Endothelial cell of umbilical vein (primary cell): ENCODE data around the gene ENPP4. TPM values are rescaled to one million over a fixed set of nuclear protein-coding genes. Genes with fewer than 3 reads are reported as not detected.
A peak's percentile ranks its signal among the peaks of the same experiment; 100 is the strongest.

Source experiments
- BruUV-seq: library from RNA; stranded (reverse); fragments of 400-500 nt; replicated peaks from 2 replicates; lab custom pipeline; 2021; lab: Mats Ljungman, UMichigan
- CTCF ChIA-PET: fragments of 300-600, 350-600 bp; sonication (Branson Sonifier 250); formaldehyde crosslinking; loops from one replicate; lab custom pipeline; 2021; ENCODE audit warnings: antibody characterized with exemption, inconsistent platforms; lab: Charles Lee
- POLR2A ChIA-PET: fragments of 300-600, 350-600 bp; sonication (Branson Sonifier 250); formaldehyde crosslinking; loops from one replicate; lab custom pipeline; 2021; ENCODE audit warnings: antibody characterized with exemption, inconsistent platforms; lab: Charles Lee
- DNase-seq: peaks from one replicate; pipeline ENCODE4 v3.0.0-alpha.2; 2011; ENCODE audit warnings: low read depth, low spot score
- FAIRE-seq: peaks from 2 replicates; lab custom pipeline; 2011; peaks lifted over from hg19 to GRCh38; lab: Jason Lieb, UNC
- H2AFZ ChIP-seq: 2 replicates; pipeline ENCODE4 v1.6.0; 2012; ENCODE audit warnings: low read depth, low read length, control low read depth, inconsistent platforms
- H3K27ac ChIP-seq: 2 replicates; pipeline ENCODE4 v1.5.1; 2011; ENCODE audit warnings: low read depth, mild to moderate bottlenecking, control low read depth, low read length, moderate library complexity; ENCODE audit not compliant: insufficient read depth
- H3K27me3 ChIP-seq, 2 experiments: 2 replicates each; pipeline versions ENCODE4 v1.6.0 to v1.6.1; 2011; ENCODE audit warnings: low read length in 2 of 2, mixed read lengths in 1 of 2; ENCODE audit not compliant: control insufficient read depth in 2 of 2, insufficient read depth in 2 of 2
- H3K36me3 ChIP-seq, 2 experiments: 2 replicates in 1 of 2; 3 replicates in 1 of 2; pipeline ENCODE4 v1.5.1; 2011; ENCODE audit warnings: low read length in 2 of 2, mild to moderate bottlenecking in 1 of 2, moderate library complexity in 1 of 2; ENCODE audit not compliant: control insufficient read depth in 2 of 2, insufficient read depth in 2 of 2; ENCODE audit errors: extremely low read depth in 1 of 2
- H3K4me1 ChIP-seq: 3 replicates; pipeline ENCODE4 v1.5.1; 2011; ENCODE audit warnings: mild to moderate bottlenecking, low read length; ENCODE audit not compliant: control insufficient read depth, insufficient read depth; ENCODE audit errors: extremely low read depth
- H3K4me2 ChIP-seq: 2 replicates; pipeline ENCODE4 v1.6.1; 2011; ENCODE audit warnings: low read length, control low read depth, mixed read lengths; ENCODE audit not compliant: insufficient read depth
- H3K4me3 ChIP-seq, 3 experiments: fragments of 200-600 bp in 1 of 3; sonication (generic), shearing (Covaris generic) in 1 of 3; replicated peaks in 1 of 3; 2 replicates each; pipeline ENCODE4 v1.5.1; 2011 to 2016; ENCODE audit warnings: control low read depth in 3 of 3, low read length in 3 of 3, mild to moderate bottlenecking in 2 of 3, inconsistent platforms in 1 of 3, low read depth in 1 of 3, moderate library complexity in 1 of 3; ENCODE audit not compliant: insufficient read depth in 1 of 3
- H3K79me2 ChIP-seq: 2 replicates; pipeline ENCODE4 v1.6.0; 2012; ENCODE audit warnings: low read length, inconsistent platforms; ENCODE audit not compliant: control insufficient read depth, insufficient read depth
- H3K9ac ChIP-seq: replicated peaks from 2 replicates; pipeline ENCODE3; 2011; ENCODE audit warnings: low read length, control low read depth; ENCODE audit not compliant: insufficient read depth; ENCODE audit errors: extremely low read depth
- H3K9me1 ChIP-seq: replicated peaks from 3 replicates; pipeline ENCODE4 v1.6.0; 2011; ENCODE audit warnings: mild to moderate bottlenecking, low read length; ENCODE audit not compliant: control insufficient read depth, insufficient read depth; ENCODE audit errors: extremely low read depth
- H3K9me3 ChIP-seq: replicated peaks from 2 replicates; pipeline ENCODE4 v1.5.1; 2012; ENCODE audit warnings: low read length, inconsistent platforms; ENCODE audit not compliant: control insufficient read depth, insufficient read depth
- H4K20me1 ChIP-seq: replicated peaks from 2 replicates; pipeline ENCODE3; 2011; ENCODE audit warnings: mild to moderate bottlenecking, low read length; ENCODE audit not compliant: control insufficient read depth, insufficient read depth; ENCODE audit errors: extremely low read depth
- CTCF ChIP-seq, 2 donors: IDR thresholded peaks; 1 replicate in 1 of 2; 2 replicates in 1 of 2; pipeline ENCODE4 v1.5.1; 2011; ENCODE audit warnings: low read length in 2 of 2, mild to moderate bottlenecking in 2 of 2, moderate library complexity in 2 of 2, control low read depth in 1 of 2, inconsistent platforms in 1 of 2, low read depth in 1 of 2; ENCODE audit not compliant: insufficient read depth in 1 of 2; ENCODE audit errors: extremely low read depth in 1 of 2
- EZH2 ChIP-seq: IDR thresholded peaks from 2 replicates; pipeline ENCODE4 v1.6.1; 2012; ENCODE audit warnings: borderline replicate concordance, low read depth, mild to moderate bottlenecking, moderate library complexity, low read length, inconsistent platforms; ENCODE audit not compliant: severe bottlenecking
- FOS ChIP-seq: IDR thresholded peaks from 2 replicates; pipeline ENCODE4 v1.6.1; 2011; ENCODE audit warnings: mild to moderate bottlenecking, low read length, moderate library complexity, borderline replicate concordance; ENCODE audit not compliant: insufficient read depth
- GATA2 ChIP-seq: IDR thresholded peaks from 2 replicates; pipeline ENCODE4 v1.7.0; 2011; ENCODE audit warnings: low read depth, mild to moderate bottlenecking, moderate library complexity, mixed read lengths, low read length; ENCODE audit not compliant: insufficient read length, insufficient read depth
- JUN ChIP-seq: IDR thresholded peaks from 2 replicates; pipeline ENCODE4 v1.6.1; 2011; ENCODE audit warnings: borderline replicate concordance, low read depth; ENCODE audit not compliant: insufficient read length, insufficient read depth
- MAX ChIP-seq: IDR thresholded peaks from 2 replicates; pipeline ENCODE4 v1.6.1; 2011; ENCODE audit not compliant: insufficient read depth, insufficient read length
- POLR2A ChIP-seq: IDR thresholded peaks from 2 replicates; pipeline ENCODE4 v1.6.1; 2012; ENCODE audit warnings: low read depth, mild to moderate bottlenecking, control low read depth, low read length
- dilution Hi-C: fragments of 300-500 bp; cut with MboI; formaldehyde crosslinking; loops from one replicate; pipeline ENCODE4 v1.15.0; 2019; ENCODE audit warnings: low sequenced_read_pairs; ENCODE audit not compliant: extremely low pct_ligation_motif_present
- intact Hi-C: fragments of 100-400 bp; cut with micrococcal nuclease; formaldehyde crosslinking; loops from one replicate; pipeline ENCODE4 v1.10.0; 2022
- polyA plus RNA-seq, 4 experiments: library from polyadenylated mRNA; depleted of rRNA in 3 of 4; stranded (reverse) in 3 of 4; unstranded in 1 of 4; fragments of >200 nt; gene quantifications; 2 replicates each; pipeline versions ENCODE4 v1.2.1 to v1.2.3, GENCODE V29; 2011 to 2012; ENCODE audit warnings: missing spikeins in 1 of 4
- total RNA-seq: library from RNA; stranded (reverse); gene quantifications from 2 replicates; pipeline ENCODE4 v1.2.3, GENCODE V29; 2021

ENPP4 gene
- total and polyA plus RNA-seq, 2 donors (not counting 3 experiments of a cell fraction or from before 2014, with no cell fraction given) = 1.5 to 3.9 TPM

GRCh38 chr6:46184114-46184513 lies 54.3 kb downstream of the ENPP4 start:
- Histone ChIP-seq H3K4me2 (peak overlapping the region; percentile 24), H3K9me3 (no peaks in the 10 kb centered on the region), H3K9me1 (no peaks in the 10 kb centered on the region), H3K27me3 (peaks cover 0 to 6% of the 10 kb centered on the region in 2 experiments), H3K9ac (no peak overlapping the region), H3K4me3 (no peak overlapping the region), H3K27ac (no peak overlapping the region), H3K4me1 (peaks cover 6% of the 10 kb centered on the region), H3K79me2 (no peaks in the 10 kb centered on the region), H3K36me3 (no peaks in the 10 kb centered on the region), H4K20me1 (no peaks in the 10 kb centered on the region), H2AFZ (peak overlapping the region; percentile 51)
- DNase-seq = peak; percentile 84
- intact Hi-C loops (loop anchor here (10.0 kb wide), 1 partner anchor 139 kb away; no protein-coding TSS in a partner anchor), dilution Hi-C loops (no loop called here)
- TF ChIP-seq EZH2 = no peak
- TF ChIP-seq MAX = no peak
- TF ChIP-seq FOS = no peak
- no peak for TF ChIP-seq CTCF (IDR thresholded peaks at IDR 0.05; ENCODE audit: extremely low read depth in 1 of 2, insufficient read depth in 1 of 2, low read depth in 1 of 2, low read length in 2 of 2)
- TF ChIP-seq GATA2 = no peak
- no peak for TF ChIP-seq POLR2A
- no peak for TF ChIP-seq JUN
- POLR2A ChIA-PET = interaction anchor here (0.5 kb wide), 1 partner anchor 950 kb away, joined by 3 read pairs; no protein-coding TSS in a partner anchor
- peak; percentile 89 for FAIRE-seq
- BruUV-seq = no TSS peak
- CTCF ChIA-PET = interaction anchor here (0.7 to 1.8 kb wide), 10 partner anchors 8 to 254 kb away, joined by 3 to 7 read pairs (median 4); partner anchors contain the start of gene ENPP4
